NCI-H2029 treated with DMSO at 0.1 percent for 48 hours (cell line): Measurements from ENCODE around the gene SEMA6A.
A peak's percentile ranks its signal among the peaks of the same experiment; 100 is the strongest.

ENCODE experiments used
- DNase-seq: peaks from one replicate; lab custom pipeline; 2025; lab: John Stamatoyannopoulos, UW

SEMA6A gene

GRCh38 chr5:116575326-116576052 lies 866 bp upstream of the SEMA6A start:
- no peak for DNase-seq

GRCh38 chr5:116573702-116574366 lies 789 bp downstream of the SEMA6A start:
- no peak for DNase-seq

- DNase-seq = no peak
Observed at GRCh38 chr5:116573279-116573701, 1.3 kb downstream of the SEMA6A start.

- DNase-seq = no peak
Observed at GRCh38 chr5:116572350-116573278, 2.0 kb downstream of the SEMA6A start.

GRCh38 chr5:116571568-116572349 lies 2.9 kb downstream of the SEMA6A start:
- DNase-seq = no peak

GRCh38 chr5:116569999-116570398 lies 4.6 kb downstream of the SEMA6A start:
- DNase-seq = no peak

- no peak for DNase-seq
Observed at GRCh38 chr5:116567106-116567505, 7.5 kb downstream of the SEMA6A start.

- DNase-seq = no peak
Observed at GRCh38 chr5:116566251-116566650, 8.4 kb downstream of the SEMA6A start.

GRCh38 chr5:116564756-116565490 lies 9.7 kb downstream of the SEMA6A start:
- DNase-seq = no peak

GRCh38 chr5:116564312-116564711 lies 10.3 kb downstream of the SEMA6A start:
- DNase-seq = no peak

- DNase-seq = no peak
Observed at GRCh38 chr5:116563736-116564308, 10.8 kb downstream of the SEMA6A start.

- no peak for DNase-seq
Observed at GRCh38 chr5:116562669-116563068, 12.0 kb downstream of the SEMA6A start.

- DNase-seq = no peak
Observed at GRCh38 chr5:116561658-116562057, 13.0 kb downstream of the SEMA6A start.

GRCh38 chr5:116559673-116560164 lies 14.9 kb downstream of the SEMA6A start:
- DNase-seq = no peak

GRCh38 chr5:116559239-116559638 lies 15.4 kb downstream of the SEMA6A start:
- DNase-seq = no peak

- no peak for DNase-seq
Observed at GRCh38 chr5:116557669-116558271, 16.9 kb downstream of the SEMA6A start.

- peak; percentile 50 for DNase-seq
Observed at GRCh38 chr5:116554764-116555163, 19.9 kb downstream of the SEMA6A start.

GRCh38 chr5:116553366-116553765 lies 21.3 kb downstream of the SEMA6A start:
- DNase-seq = no peak

GRCh38 chr5:116550082-116550481 lies 24.5 kb downstream of the SEMA6A start:
- no peak for DNase-seq

GRCh38 chr5:116546743-116547124 lies 27.9 kb downstream of the SEMA6A start:
- DNase-seq = no peak
